Stimulated activated CD8-positive, alpha-beta memory T cell treated with anti-CD3 and anti-CD28 coated beads, Interleukin-7, amount 100 ng/mL, for 48 hours (primary cell): ENCODE results near the gene CIDEB.

Experiments used
- DNase-seq, 2 donors: peaks; one replicate each; pipeline ENCODE4 v3.0.0-alpha.2; 2020; ENCODE audit warnings: low read depth in 1 of 2; ENCODE audit errors: extremely low read depth in 1 of 2

Gene CIDEB

DNA sequence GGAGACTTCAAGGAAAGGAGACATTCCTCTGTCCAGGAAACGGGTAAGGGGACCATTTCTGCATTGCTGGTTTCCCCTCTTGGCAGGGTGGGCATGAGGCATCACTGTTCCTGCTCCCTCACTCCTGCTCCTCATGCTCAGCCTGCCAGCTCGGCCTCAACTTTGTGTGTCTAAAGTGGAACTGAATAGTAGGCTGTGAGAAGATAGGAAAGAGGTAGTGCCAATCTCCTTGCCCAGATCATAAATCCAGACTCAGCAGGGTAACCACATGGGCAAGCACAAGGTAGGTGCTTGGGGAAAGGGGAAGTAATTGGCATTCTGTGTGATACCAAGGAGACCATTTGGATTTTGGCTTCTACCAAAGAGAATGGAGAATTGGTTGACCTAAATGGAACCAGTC is 6.1 kb upstream of the CIDEB start:
- no peak for DNase-seq

DNA sequence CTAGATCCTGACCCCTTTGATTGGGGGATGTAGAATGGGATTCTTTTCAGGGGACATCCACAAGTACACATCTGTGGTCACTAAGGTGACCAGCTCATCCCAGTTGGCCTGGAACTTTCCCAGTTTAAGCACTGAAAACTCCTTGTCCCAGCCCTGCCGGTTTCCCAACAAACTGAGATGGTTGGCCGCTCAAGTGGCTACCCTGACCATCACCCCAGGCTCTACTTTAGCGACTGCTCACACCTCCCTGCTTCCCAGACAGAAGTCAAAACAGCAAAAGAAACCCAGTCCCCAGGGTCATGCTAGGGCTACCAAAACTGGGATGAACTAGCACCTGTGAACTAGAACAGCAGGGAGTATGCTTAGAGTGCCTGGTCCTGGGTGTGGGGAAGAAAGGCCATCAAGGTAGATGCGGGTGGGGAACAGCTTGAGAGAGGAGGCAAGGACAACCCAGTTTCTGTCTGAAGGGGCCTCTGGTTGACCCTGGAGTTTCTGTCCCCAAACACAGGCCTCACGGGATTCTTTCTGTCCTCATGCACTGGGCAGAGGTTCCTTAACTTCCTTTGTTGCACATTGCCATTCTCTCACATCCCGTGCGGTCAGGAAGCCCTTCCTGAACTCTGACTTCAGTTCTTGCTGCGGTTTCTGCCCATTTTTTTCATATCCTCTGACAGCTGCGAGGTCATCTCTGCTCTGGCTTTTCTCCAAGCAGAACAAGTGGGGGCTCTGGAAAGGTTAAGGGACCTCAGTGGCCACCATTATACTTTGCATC is 5.1 kb upstream of the CIDEB start:
- DNase-seq, result no peak

DNA sequence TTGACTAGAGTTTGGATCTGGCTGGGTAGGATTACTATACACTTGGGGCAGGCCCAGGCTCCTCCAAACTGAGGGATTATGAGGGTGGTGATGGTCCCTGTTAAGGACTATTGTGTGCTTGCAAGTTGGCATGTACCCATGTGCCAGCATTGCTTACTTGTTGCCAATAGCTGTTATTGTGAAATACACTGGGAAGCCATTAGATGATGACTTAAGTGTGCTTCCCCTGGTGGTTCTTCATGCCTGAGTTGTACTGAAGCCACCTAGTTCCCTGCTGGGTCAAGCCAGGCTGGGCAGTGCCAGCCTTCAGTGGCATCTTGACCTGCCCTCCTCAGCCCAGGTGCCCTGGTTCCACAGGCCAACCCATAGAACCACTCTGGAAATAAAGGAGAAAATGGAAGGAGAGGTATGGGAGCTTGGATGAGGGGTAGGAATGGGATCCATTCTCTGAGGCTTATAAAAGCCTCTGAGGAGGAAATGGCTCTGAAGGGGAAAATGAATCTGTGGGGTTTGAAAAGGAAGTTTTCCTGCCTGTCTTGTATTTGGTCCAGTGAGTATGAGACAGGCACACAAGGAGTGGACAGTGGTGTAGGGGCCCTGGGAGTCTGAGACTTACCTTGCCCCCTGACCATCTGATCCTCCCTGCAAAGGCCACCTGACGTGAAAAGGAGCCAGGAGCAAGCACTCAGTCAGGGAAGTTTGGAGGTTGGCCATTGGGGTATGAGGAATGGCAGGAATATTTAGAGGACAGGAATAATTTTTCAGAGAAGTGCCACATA is 4.2 kb upstream of the CIDEB start:
- no peak for DNase-seq

DNA sequence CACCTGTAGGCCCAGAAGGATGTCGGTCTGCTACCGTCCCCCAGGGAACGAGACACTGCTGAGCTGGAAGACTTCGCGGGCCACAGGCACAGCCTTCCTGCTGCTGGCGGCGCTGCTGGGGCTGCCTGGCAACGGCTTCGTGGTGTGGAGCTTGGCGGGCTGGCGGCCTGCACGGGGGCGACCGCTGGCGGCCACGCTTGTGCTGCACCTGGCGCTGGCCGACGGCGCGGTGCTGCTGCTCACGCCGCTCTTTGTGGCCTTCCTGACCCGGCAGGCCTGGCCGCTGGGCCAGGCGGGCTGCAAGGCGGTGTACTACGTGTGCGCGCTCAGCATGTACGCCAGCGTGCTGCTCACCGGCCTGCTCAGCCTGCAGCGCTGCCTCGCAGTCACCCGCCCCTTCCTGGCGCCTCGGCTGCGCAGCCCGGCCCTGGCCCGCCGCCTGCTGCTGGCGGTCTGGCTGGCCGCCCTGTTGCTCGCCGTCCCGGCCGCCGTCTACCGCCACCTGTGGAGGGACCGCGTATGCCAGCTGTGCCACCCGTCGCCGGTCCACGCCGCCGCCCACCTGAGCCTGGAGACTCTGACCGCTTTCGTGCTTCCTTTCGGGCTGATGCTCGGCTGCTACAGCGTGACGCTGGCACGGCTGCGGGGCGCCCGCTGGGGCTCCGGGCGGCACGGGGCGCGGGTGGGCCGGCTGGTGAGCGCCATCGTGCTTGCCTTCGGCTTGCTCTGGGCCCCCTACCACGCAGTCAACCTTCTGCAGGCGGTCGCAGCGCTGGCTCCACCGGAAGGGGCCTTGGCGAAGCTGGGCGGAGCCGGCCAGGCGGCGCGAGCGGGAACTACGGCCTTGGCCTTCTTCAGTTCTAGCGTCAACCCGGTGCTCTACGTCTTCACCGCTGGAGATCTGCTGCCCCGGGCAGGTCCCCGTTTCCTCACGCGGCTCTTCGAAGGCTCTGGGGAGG is 3.1 kb upstream of the CIDEB start, which contains the start of gene LTB4R:
LTB4R (plus strand) TSS at position 857 of the 959 bp plus-strand sequence. CDS start 4,150 bp downstream, outside the sequence.
- DNase-seq, result peak; percentile 45 to 51

DNA sequence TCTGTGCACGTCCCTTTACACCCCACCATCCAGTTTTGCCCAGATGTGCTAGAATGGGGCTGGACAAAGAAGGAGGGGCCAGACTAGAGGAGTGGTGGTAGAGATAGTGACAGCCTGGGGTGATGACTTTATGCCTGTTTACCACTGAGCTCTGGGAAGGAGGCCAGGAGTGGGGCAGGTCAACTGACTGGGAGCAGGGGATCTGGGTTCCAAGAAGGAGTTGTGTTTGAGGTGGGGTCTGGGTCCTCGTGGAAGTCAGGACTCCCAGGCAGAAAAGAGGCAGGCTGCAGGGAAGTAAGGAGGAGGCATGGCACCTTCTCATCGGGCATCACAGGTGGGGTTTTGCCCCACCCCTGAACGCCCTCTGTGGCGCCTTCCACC is 2.5 kb upstream of the CIDEB start:
- DNase-seq, result no peak

DNA sequence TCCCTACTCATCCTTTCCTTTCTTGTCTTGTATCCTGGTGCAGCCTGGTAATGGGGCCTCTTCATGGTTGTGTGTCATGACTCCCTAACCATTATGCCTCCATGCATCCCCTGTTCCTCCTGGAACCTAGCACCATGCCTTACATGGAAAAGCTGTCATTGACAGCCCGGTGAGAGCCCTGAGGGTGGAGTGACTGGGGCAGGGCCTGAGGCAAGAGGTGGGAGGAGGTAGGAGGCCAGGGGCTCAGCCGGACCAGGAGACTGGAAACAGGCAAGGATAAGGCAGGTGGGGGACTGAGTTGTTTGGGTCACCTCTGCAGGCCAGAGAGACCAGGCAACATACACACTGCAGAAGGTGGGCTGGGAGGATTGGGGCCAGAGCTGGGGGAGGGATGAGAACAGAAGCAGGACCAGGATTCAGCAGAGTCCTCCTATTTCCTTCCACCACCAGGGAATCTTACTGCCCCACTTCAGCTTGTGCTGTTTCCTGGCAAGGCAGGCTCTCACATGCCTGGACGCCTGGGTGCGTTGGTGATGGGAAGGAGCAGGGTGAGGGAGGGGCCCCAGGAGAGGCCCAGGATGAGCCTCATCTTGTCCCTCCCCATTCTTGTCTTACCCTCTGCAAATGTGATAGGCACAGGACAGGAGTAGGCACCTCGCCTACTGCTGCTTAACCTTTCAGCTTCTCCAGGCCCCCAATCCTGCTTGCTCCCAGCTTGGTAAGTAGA is 1.9 kb upstream of the CIDEB start, which contains the start of gene LTB4R2:
LTB4R2 (plus strand) TSS at position 603 of the 727 bp plus-strand sequence. CDS start 525 bp downstream, outside the sequence.
- no peak for DNase-seq

DNA sequence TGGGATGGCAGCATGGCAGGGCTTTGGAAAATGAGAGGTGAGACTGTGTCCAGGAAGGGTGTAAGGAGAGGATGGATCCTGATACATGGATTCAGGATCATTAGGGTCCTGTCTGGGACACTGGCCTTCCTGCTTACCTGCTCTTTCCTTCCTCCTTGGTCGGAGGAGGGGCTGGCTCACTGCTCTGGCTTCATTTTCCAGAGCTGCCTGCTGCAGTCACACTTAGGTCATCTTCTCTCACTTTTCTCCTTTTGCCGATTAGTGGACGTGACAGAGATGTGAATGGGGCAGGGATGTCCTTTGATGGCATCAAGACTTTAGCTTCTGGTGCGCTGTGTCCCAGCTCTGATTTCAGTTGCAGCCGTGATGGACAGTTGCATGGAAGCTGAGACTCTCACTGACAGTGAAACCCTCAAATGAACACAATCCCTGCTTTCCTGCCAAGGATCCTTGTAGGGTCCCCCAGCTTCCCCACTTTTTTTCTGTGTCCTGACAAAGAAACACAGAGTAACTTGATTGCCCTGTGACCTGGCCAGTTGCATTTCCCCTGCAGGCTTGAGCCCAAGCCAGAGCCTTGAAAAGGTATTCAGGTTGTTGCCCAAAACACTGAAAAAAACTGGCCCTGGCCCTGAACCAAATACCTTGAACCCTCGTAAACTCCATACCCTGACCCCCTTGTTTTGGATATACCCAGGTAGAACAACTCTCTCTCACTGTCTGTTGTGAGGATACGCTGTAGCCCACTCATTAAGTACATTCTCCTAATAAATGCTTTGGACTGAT is 756 bp upstream of the CIDEB start:
- no peak for DNase-seq

DNA sequence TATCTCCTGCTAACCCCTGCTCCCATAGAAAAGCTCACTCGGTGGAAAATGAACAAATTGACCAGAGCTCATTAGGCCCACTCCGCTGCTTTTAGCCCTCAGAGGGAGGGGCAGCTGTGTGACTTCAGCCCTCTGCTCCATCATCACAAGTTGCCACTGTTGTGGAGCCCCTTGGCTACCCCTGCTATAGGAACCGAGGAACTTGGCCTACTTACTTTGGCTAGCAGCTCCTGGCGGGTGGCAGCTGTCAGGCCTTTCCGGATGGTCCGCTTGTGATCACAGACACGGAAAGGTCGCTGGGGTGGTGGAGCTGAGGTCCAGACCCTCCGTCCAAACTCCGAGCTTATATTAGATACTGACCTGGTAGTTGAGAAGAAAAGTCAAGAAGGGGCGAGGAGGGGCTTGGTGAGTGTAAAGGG is 612 bp downstream of the CIDEB start:
- DNase-seq, result no peak

DNA sequence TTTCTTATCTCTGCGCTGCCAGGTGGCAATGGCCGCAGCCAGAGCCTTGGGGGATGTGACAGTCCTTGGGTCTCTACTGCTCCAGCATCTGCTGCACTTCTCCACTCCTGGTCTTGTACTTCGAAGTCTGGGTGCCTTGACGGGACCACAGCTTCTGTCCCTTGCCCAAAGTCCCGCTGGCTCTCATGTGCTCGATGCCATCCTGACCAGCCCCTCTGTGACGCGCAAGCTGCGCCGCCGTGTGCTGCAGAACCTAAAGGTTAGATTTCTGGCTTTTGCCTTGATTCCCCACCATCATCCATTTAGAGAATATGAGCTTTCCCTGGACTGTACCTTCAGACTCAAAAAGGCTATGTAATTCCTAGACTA is 3.8 kb downstream of the CIDEB start:
- no peak for DNase-seq

DNA sequence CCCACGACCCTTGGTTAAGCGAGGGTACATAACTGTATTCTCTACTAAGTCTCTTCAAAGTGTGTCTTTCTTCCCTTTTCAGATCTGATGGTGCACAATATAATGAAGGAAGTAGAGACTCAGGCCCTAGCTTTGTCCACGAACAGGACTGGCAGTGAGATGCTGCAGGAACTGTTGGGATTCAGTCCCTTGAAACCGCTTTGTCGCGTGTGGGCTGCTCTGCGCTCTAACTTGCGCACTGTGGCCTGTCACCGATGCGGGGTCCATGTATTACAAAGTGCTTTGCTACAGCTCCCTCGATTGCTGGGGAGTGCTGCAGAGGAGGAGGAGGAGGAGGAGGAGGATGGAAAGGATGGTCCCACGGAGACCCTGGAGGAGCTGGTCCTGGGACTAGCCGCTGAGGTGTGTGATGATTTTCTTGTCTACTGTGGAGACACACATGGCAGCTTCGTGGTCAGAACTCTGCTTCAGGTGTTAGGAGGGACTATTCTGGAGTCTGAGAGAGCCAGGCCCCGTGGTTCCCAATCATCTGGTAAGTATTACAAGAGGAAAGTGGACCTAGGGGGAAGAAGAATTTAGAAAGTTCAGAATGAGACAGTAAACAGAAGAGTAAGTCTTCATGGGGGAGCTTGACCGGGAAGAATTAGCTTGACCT is 7.3 kb downstream of the CIDEB start:
- DNase-seq, result no peak

DNA sequence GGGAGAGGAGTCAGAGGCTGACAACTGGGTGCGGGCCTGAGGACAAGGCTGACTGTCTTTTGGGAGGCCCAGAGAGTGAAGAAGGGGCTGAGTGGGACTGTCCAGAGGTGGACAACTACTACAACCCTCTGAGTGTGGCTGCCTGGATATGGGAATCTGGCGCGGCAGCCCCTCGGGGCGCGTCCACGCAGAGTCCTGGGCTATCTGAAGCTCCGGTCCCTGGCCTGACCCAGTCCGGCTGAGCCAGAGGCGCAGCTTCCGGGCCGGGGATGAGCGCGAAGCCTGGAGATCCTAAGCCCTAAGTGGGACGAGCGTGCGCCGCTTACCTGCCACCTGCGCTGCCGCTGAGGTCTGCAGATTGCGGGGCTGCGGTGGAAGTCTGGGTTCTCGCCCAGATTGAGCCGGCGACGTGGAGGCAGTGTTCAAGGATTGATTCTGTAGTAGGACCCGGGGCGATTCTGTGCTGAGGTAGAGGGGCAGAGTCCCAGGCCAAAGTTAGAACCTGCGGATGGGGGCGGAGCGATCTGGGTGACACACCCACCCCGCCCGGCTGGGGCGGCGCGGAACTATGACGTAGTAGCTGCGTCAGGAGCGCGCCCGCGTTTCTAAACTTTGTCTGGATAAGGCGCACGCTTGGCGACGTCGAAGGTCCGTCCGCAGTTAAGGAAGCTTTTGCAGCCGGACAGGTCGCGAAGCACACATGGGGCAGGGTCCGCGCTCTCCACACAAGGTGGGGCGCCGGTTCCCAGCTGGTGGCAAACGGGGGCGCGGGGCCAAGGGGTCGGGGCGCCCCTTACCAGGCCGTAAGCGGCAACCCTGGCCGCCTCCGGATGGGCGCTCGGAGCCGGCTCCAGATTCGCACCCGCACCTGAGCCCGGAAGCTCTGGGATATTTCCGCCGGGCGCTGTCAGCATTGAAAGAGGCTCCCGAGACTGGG is 8.3 kb downstream of the CIDEB start, which contains the start of the genes DHRS1 and NOP9:
DHRS1 (minus strand) TSS at position 526 of the 937 bp plus-strand sequence. CDS start 674 bp downstream, outside the sequence.
NOP9 (plus strand) TSS at position 596 of the 937 bp plus-strand sequence; CDS start at position 701, 105 bp downstream.
- peak; percentile 75 to 79 for DNase-seq

DNA sequence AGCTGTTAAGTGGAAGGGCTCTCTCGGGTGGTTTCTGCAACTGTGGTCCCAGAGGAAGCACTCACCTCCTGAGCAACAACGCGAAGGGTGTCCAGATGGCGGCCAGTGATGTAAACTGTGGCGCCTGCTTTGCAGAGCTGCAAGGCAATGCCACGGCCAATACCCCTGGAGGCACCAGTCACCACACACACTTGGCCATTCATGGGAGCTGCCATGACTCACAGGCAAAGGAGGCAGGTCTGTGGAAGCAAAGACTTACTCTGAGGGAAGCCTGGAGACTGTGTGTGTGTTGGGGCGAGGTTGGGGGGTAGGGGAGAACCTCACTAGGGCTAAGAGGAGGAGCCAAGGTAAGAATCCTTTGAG is 8.9 kb downstream of the CIDEB start:
- DNase-seq, result no peak

DNA sequence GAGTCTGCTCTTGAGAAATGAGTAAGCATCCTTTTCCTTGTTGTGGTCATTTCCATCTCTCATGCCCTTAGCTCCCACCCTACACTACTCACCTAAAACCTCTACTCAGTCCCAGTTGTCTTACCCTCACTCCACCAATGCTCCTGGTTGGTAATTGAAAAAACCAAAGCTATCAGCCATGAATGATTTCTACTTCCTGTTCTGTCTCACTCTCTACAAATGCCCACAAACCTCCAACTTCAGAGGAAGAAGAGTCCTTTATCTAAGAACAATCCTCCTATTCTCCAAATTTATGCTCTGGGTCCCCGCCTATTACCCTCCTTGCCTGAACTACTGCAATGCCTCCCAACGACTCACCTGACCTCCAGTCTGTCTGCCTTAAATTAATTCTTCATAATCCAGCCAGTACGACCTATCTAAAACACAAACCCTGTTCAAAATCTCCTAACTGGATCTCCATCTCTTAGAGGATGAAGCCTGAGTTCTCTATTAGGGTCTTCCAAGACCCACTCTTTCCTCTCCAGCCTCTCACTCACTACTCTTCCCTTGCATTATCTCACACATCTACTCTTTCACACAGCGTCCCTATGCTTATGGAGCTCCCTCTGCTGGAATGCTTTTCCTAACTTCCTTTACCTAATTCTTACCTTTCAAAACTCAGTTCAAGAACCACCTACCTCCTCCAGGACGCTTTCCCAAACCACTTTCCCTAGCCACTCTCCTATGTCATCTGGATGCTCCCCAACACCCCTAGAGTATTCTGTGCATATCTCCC is 10.4 kb downstream of the CIDEB start:
- no peak for DNase-seq

DNA sequence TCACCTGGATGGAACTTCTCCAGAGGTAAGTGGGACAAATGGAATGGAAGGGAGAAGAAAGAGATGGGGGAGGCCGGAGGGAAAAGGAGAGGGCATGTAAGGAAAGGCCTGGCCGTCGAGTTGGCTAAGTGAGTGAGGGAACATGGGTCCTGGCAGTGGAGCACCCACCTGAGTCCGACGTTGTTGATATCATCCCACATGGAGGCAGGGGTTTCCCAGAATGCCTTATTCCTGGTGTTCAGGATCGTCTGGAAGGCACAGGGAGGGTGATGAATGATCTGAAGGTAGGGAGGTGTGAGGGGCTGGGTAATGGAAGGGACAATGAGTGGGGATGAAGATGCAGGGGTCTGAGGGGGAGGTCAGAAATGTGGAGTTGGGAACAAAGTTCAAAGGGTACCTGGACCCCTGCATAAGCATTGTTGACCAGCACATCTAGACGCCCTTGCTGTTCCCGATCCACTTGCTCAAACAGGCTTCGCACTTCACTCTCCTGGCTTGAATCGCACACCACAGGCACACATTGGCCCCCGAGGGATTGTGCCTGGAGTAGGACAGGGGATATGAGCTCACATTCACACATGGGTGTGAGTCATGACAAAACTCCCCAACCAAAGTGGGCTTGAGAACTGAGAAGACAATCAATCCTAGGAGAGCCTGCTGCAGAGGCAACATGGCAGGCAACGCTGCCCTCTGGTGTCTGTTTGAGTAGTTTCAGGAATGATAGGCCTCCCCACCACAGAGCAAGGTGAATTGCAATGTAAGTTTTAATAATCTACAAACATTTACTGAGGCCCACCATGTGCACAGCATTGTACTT is 11.2 kb downstream of the CIDEB start:
- peak; percentile 37 to 63 for DNase-seq

DNA sequence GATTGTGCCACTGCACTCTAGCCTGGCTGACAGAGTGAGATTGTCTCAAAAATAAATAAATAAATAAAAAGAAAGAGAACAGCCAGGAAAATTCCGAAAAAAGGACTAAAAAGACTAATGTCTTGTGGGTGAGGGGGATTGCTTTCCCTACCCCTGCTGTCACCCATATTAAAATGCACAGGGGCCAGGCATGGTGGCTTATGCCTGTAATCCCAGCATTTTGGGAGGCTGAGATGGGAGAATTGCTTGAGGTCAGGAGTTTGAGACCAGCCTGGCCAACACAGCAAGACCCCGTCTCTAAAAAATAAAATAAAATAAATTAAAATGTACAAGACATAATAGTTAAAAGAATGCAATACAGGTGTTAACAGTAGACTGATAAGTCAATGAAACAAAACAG is 14.3 kb downstream of the CIDEB start:
- DNase-seq, result no peak
